ENCODE data around the gene RAI14.

The RAI14 gene

DNA sequence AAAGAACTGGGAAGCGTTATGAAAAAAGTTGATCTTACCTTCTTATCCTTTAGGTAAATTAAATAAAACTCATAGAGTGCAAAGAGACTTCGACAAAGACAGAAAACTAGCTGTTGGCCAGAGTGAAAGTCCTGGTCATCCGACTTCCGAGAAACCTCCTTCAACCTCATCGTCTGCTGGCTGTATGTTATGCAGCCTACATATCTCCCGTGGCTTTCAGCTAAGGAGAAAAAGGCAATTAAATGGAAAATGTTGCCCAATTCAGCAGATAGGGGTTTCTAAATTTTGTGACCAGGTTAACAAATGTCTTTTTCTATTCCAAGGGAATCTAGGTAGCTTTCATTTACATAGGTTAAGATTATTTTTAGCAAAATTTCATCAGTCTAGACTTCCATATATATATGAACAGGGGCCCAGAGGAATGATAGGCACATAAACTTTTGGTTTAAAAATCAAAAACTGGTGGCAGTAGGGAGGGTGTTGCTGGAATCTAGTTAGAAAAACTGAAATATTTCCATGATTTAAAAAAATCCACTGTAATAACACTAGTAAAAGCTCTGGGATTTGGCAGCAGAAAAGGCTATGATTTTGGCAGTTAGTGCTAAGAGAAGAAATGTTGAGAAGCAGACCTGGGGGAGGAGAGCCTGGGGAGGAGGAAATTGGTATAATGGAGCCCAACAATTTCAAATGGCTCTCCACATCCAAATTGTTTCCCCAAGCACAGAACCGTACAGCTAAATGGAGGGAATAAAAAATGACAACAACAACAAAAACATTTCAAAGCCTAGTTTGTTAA is 32.1 kb downstream of the RAI14 start:
- DNase-seq (ENCODE audit: extremely low read depth, low read depth): no peak
- TF ChIP-seq, protein P1, sequence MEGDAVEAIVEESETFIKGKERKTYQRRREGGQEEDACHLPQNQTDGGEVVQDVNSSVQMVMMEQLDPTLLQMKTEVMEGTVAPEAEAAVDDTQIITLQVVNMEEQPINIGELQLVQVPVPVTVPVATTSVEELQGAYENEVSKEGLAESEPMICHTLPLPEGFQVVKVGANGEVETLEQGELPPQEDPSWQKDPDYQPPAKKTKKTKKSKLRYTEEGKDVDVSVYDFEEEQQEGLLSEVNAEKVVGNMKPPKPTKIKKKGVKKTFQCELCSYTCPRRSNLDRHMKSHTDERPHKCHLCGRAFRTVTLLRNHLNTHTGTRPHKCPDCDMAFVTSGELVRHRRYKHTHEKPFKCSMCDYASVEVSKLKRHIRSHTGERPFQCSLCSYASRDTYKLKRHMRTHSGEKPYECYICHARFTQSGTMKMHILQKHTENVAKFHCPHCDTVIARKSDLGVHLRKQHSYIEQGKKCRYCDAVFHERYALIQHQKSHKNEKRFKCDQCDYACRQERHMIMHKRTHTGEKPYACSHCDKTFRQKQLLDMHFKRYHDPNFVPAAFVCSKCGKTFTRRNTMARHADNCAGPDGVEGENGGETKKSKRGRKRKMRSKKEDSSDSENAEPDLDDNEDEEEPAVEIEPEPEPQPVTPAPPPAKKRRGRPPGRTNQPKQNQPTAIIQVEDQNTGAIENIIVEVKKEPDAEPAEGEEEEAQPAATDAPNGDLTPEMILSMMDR (IDR thresholded peaks at IDR 0.05; ENCODE audit: low read depth, low read length, missing control alignments): no peak
- H3K4me3 ChIP-seq (replicated peaks; ENCODE audit: low read depth, low read length): no peak overlapping the region

DNA sequence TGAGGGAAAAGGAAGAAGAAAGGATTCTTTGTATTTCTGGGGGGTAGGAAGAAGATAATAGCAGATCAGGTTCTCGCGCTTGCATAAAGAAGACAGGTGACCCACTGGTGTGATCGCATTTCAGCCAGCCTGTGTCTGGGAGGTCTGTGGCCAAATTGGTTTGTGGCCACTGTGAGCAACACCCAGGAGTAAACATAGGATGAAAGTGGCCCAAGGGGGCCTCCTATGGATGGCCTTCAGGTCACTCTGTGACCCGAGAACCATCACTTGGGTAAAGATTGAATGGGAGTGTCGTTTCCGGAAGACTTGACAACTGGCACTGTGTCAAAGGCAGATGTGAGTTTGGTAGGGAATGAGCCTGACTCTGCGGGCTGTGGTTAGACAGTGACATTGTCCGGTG is 34.2 kb downstream of the RAI14 start:
- no peak for DNase-seq (ENCODE audit: extremely low read depth, low read depth)
- TF ChIP-seq, protein P1 (IDR thresholded peaks at IDR 0.05; ENCODE audit: low read depth, low read length, missing control alignments): no peak
- no peak overlapping the region for H3K4me3 ChIP-seq (replicated peaks; ENCODE audit: low read depth, low read length)

DNA sequence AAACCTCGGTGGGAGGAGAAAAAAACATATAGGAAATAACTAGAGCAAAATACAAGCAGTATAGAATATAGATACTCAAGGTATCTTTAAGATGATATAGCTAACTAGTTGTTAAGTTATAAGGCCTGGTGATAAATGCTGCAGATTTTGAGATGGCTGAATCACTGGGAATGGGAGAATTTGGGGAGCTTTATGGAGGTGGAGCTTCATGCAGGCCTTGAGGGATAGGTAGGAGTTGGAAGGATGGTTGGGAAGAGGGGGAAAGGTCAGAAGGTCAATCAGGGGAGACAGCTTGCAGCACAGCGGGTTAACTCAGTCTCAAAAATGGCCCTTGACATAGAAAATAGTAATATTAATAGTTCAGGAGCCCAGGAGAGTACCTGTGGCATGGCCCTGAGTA is 34.8 kb downstream of the RAI14 start:
- DNase-seq (ENCODE audit: extremely low read depth, low read depth): no peak
- TF ChIP-seq, protein P1 (IDR thresholded peaks at IDR 0.05; ENCODE audit: low read depth, low read length, missing control alignments): no peak
- H3K4me3 ChIP-seq (replicated peaks; ENCODE audit: low read depth, low read length): no peak overlapping the region

DNA sequence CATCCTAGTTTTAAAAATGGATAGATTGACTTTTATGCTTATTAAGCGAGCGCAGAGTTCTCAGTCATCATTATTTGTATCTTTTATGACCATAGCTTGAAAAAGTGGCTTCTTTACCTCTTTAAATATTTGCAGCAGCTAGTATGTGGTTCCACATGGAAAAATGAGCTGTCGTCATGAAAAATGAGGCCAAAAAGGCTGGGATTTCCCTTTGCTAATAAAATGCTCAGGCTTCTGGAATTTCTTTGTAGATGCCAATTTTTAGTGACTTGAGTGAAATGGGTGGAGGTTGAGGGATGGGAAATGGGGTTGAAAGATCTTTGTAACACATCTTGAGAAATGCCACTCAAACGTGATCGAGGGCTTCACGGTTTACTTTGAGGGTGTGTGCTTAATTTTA is 35.2 kb downstream of the RAI14 start:
- TF ChIP-seq, protein P1 (IDR thresholded peaks at IDR 0.05; ENCODE audit: low read depth, low read length, missing control alignments): no peak
- no peak for DNase-seq (ENCODE audit: extremely low read depth, low read depth)

DNA sequence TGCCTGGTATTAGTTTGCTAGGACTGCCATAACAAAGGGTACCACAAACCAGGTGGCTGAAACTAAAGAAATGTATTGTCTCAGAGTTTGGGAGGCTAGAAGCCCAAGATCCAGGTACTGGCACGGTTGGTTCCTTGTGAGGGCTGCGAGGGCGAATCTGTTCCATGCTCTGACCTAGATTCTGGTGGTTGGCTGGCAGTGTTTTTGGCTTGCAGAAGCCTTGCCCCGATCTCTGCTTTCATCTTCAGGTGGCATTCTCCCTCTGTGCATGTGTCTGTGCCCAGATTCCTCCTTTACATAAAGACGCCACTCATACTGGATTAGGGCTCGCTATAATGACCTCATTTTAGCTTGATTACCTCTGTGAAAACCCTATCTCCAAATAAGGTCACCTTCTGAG is 36.7 kb downstream of the RAI14 start:
- TF ChIP-seq, protein P1 (IDR thresholded peaks at IDR 0.05; ENCODE audit: low read depth, low read length, missing control alignments): no peak

More for the DNA sequence above, 35.2 kb downstream of the RAI14 start:
- no peak overlapping the region for H3K4me3 ChIP-seq (replicated peaks; ENCODE audit: low read depth, low read length)

DNA sequence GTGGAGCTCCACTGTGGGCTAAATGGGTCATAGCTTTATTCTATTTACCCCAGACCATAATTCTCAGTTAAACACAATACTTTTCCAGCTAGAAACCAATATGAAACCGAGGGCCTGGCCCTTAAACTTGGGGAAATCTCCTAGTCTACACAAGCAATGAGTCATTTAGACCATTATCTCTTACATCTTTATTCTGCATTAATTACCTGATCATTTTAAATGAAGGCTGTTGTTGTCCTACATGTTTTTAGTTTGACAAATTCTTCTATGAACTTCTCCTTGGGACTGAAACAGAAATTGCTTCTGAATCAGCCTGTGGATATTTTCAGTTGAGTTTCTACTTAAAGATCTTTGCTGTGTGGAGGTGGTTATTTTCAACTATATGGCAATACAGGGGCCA is 37.9 kb downstream of the RAI14 start:
- DNase-seq (ENCODE audit: extremely low read depth, low read depth): no peak
- TF ChIP-seq, protein P1 (IDR thresholded peaks at IDR 0.05; ENCODE audit: low read depth, low read length, missing control alignments): no peak
- no peak overlapping the region for H3K4me3 ChIP-seq (replicated peaks; ENCODE audit: low read depth, low read length)

More for the DNA sequence above, 36.7 kb downstream of the RAI14 start:
- no peak for DNase-seq (ENCODE audit: extremely low read depth, low read depth)
- H3K4me3 ChIP-seq (replicated peaks; ENCODE audit: low read depth, low read length): no peak overlapping the region

Measured in HFF-Myc (cell line).